GM23338 (cell line): ENCODE data around the gene SETD1B. TPM values are rescaled to one million over a fixed set of nuclear protein-coding genes. Genes with fewer than 3 reads are reported as not detected.

Source experiments
- ATAC-seq: fragments of 200-7000 bp; cut with Tn5 transposase; 3 replicates; pipeline ENCODE4 v1.9.1; 2020
- DNase-seq: peaks from one replicate; pipeline ENCODE4 v3.0.0-alpha.2; 2015; ENCODE audit warnings: low spot score
- H2AFZ ChIP-seq: fragments of 200-600 bp; sonication (generic); 2 replicates; pipeline ENCODE4 v1.8.0; 2016; ENCODE audit warnings: antibody characterized with exemption, mild to moderate bottlenecking, moderate library complexity
- H3F3A ChIP-seq: fragments of 200-600 bp; sonication (generic); replicated peaks from 2 replicates; pipeline ENCODE4 v1.8.0; 2017; ENCODE audit warnings: antibody characterized with exemption, mixed run types, low read depth
- H3K27ac ChIP-seq: fragments of 200-600 bp; sonication (generic); 2 replicates; pipeline ENCODE4 v1.6.1; 2016; ENCODE audit warnings: low read depth
- H3K27me3 ChIP-seq: fragments of 200-600 bp; sonication (generic); 2 replicates; pipeline ENCODE4 v1.8.0; 2016; ENCODE audit warnings: mild to moderate bottlenecking, mixed run types, moderate library complexity; ENCODE audit not compliant: insufficient read depth
- H3K36me3 ChIP-seq: fragments of 200-600 bp; sonication (generic); 2 replicates; pipeline ENCODE4 v1.8.0; 2016; ENCODE audit warnings: mild to moderate bottlenecking; ENCODE audit not compliant: insufficient read depth
- H3K4me1 ChIP-seq: fragments of 200-600 bp; sonication (generic); 2 replicates; pipeline ENCODE4 v1.8.0; 2016; ENCODE audit warnings: mild to moderate bottlenecking, moderate library complexity; ENCODE audit not compliant: insufficient read depth
- H3K4me2 ChIP-seq: fragments of 200-600 bp; sonication (generic); 2 replicates; pipeline ENCODE4 v1.7.1; 2017; ENCODE audit warnings: mixed run types
- H3K4me3 ChIP-seq: fragments of 200-600 bp; sonication (generic); 2 replicates; pipeline ENCODE4 v1.6.1; 2016; ENCODE audit warnings: mixed run types
- H3K79me2 ChIP-seq: fragments of 200-600 bp; sonication (generic); replicated peaks from 2 replicates; pipeline ENCODE4 v1.8.0; 2017; ENCODE audit warnings: mild to moderate bottlenecking; ENCODE audit not compliant: insufficient read depth
- H3K9me2 ChIP-seq: fragments of 200-600 bp; sonication (generic); 2 replicates; pipeline ENCODE4 v1.8.0; 2017; ENCODE audit not compliant: insufficient read depth
- H4K20me1 ChIP-seq: fragments of 200-600 bp; sonication (generic); replicated peaks from 2 replicates; pipeline ENCODE4 v1.8.0; 2017; ENCODE audit warnings: mild to moderate bottlenecking; ENCODE audit not compliant: insufficient read depth
- H3K27ac Mint-ChIP-seq: 2 replicates; pipeline ENCODE4 v1.8.0; 2020; ENCODE audit warnings: inconsistent platforms, mild to moderate bottlenecking, moderate library complexity, mixed read lengths
- H3K27me3 Mint-ChIP-seq: 3 replicates; pipeline ENCODE4 v1.8.0; 2022; ENCODE audit warnings: low read depth, mild to moderate bottlenecking, moderate library complexity, mixed read lengths, inconsistent platforms; ENCODE audit not compliant: insufficient read depth, poor library complexity
- H3K36me3 Mint-ChIP-seq: 3 replicates; pipeline ENCODE4 v1.8.0; 2021; ENCODE audit warnings: low read depth, mild to moderate bottlenecking, inconsistent platforms, moderate library complexity, mixed read lengths
- H3K4me1 Mint-ChIP-seq: 3 replicates; pipeline ENCODE4 v1.8.0; 2020; ENCODE audit warnings: mild to moderate bottlenecking, inconsistent platforms, mixed read lengths
- H3K4me3 Mint-ChIP-seq: 3 replicates; pipeline ENCODE4 v1.8.0; 2021; ENCODE audit warnings: moderate library complexity, mild to moderate bottlenecking, inconsistent platforms, mixed read lengths
- H3K9me3 Mint-ChIP-seq: 3 replicates; pipeline ENCODE4 v1.8.0; 2020; ENCODE audit warnings: moderate library complexity, mild to moderate bottlenecking, inconsistent platforms, mixed read lengths
- EZH2 ChIP-seq: fragments of 200-600 bp; sonication (generic); IDR thresholded peaks from one replicate; pipeline ENCODE4 v1.8.0; 2017; ENCODE audit warnings: antibody characterized with exemption, mild to moderate bottlenecking, low read depth; ENCODE audit not compliant: unreplicated experiment
- EZH2phosphoT487 ChIP-seq: fragments of 200-600 bp; sonication (generic); IDR thresholded peaks from one replicate; pipeline ENCODE4 v1.8.1; 2018; ENCODE audit warnings: antibody characterized with exemption; ENCODE audit not compliant: unreplicated experiment
- JUNB ChIP-seq: IDR thresholded peaks from one replicate; pipeline ENCODE4 v1.6.1; 2016; ENCODE audit warnings: antibody characterized with exemption; ENCODE audit not compliant: unreplicated experiment
- ZNF114 ChIP-seq: fragments of 250-450 bp; sonication (Bioruptor Pico); IDR thresholded peaks from 2 replicates; pipeline ENCODE4 v1.5.0; 2020; ENCODE audit warnings: mild to moderate bottlenecking, moderate library complexity
- ZNF331 ChIP-seq: fragments of 250-450 bp; sonication (Bioruptor Pico); IDR thresholded peaks from 2 replicates; pipeline ENCODE4 v1.5.0; 2020; ENCODE audit warnings: low read depth, mild to moderate bottlenecking, moderate library complexity
- polyA plus RNA-seq: library from polyadenylated mRNA; unstranded; fragments of >200 nt; fragmentation: Nextera tagmentation; extraction: Ambion mirVana; gene quantifications from 2 replicates; pipeline ENCODE4 v1.2.1, GENCODE V29; 2016
- total RNA-seq: library from RNA; depleted of rRNA; stranded (reverse); fragments of >200 nt; shearing (Covaris generic); gene quantifications from 2 replicates; pipeline ENCODE4 v1.2.3, GENCODE V29; 2014
- TF ChIP-seq, protein P1 (sequence below): fragments of 250-450 bp; sonication (Bioruptor Pico); IDR thresholded peaks from 2 replicates; pipeline ENCODE4 v1.5.0; 2020; ENCODE audit warnings: mild to moderate bottlenecking, moderate library complexity
- TF ChIP-seq, protein P2 (sequence below), 2 experiments: fragments of 200-600 bp in 1 of 2; sonication (generic) in 1 of 2; conservative IDR thresholded peaks; 2 replicates each; pipeline versions ENCODE4 v1.5.1 to v1.6.1; 2016 to 2017; ENCODE audit warnings: antibody characterized with exemption in 2 of 2, low read depth in 2 of 2, mild to moderate bottlenecking in 2 of 2, moderate library complexity in 1 of 2
- TF ChIP-seq, protein P3 (sequence below): IDR thresholded peaks from 2 replicates; pipeline ENCODE4 v1.6.1; 2016; ENCODE audit warnings: antibody characterized with exemption

Gene SETD1B
- total and polyA plus RNA-seq, 2 experiments from 2014 or later = 3.1 to 8.7 TPM

DNA sequence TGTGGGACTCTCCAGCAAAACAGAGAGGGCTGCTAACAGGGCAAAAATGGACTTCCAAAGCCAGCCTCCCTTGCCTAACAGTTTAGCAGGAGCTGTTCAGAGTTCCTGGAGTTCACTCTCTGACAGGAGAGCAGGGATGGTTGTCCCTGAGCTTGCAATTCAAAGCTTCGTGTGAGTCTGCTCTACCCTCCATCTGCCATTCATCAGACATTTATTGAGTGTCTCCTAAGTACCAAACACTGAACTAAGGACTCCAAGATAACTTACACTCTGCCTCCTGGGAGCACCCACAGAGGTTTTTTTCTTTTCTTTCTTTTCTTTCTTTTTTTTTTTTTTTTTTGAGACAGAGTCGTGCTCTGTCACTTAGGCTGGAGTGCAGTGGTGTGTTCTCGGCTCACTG is 39.0 kb upstream of the SETD1B start (continued):
- TF ChIP-seq, protein P1, sequence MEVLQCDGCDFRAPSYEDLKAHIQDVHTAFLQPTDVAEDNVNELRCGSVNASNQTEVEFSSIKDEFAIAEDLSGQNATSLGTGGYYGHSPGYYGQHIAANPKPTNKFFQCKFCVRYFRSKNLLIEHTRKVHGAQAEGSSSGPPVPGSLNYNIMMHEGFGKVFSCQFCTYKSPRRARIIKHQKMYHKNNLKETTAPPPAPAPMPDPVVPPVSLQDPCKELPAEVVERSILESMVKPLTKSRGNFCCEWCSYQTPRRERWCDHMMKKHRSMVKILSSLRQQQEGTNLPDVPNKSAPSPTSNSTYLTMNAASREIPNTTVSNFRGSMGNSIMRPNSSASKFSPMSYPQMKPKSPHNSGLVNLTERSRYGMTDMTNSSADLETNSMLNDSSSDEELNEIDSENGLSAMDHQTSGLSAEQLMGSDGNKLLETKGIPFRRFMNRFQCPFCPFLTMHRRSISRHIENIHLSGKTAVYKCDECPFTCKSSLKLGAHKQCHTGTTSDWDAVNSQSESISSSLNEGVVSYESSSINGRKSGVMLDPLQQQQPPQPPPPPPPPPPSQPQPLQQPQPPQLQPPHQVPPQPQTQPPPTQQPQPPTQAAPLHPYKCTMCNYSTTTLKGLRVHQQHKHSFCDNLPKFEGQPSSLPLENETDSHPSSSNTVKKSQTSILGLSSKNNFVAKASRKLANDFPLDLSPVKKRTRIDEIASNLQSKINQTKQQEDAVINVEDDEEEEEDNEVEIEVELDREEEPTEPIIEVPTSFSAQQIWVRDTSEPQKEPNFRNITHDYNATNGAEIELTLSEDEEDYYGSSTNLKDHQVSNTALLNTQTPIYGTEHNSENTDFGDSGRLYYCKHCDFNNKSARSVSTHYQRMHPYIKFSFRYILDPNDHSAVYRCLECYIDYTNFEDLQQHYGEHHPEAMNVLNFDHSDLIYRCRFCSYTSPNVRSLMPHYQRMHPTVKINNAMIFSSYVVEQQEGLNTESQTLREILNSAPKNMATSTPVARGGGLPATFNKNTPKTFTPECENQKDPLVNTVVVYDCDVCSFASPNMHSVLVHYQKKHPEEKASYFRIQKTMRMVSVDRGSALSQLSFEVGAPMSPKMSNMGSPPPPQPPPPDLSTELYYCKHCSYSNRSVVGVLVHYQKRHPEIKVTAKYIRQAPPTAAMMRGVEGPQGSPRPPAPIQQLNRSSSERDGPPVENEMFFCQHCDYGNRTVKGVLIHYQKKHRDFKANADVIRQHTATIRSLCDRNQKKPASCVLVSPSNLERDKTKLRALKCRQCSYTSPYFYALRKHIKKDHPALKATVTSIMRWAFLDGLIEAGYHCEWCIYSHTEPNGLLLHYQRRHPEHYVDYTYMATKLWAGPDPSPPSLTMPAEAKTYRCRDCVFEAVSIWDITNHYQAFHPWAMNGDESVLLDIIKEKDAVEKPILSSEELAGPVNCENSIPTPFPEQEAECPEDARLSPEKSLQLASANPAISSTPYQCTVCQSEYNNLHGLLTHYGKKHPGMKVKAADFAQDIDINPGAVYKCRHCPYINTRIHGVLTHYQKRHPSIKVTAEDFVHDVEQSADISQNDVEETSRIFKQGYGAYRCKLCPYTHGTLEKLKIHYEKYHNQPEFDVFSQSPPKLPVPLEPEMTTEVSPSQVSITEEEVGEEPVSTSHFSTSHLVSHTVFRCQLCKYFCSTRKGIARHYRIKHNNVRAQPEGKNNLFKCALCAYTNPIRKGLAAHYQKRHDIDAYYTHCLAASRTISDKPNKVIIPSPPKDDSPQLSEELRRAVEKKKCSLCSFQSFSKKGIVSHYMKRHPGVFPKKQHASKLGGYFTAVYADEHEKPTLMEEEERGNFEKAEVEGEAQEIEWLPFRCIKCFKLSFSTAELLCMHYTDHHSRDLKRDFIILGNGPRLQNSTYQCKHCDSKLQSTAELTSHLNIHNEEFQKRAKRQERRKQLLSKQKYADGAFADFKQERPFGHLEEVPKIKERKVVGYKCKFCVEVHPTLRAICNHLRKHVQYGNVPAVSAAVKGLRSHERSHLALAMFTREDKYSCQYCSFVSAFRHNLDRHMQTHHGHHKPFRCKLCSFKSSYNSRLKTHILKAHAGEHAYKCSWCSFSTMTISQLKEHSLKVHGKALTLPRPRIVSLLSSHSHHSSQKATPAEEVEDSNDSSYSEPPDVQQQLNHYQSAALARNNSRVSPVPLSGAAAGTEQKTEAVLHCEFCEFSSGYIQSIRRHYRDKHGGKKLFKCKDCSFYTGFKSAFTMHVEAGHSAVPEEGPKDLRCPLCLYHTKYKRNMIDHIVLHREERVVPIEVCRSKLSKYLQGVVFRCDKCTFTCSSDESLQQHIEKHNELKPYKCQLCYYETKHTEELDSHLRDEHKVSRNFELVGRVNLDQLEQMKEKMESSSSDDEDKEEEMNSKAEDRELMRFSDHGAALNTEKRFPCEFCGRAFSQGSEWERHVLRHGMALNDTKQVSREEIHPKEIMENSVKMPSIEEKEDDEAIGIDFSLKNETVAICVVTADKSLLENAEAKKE (CRISPR knock-in tag) = no peak
- TF ChIP-seq EZH2 = no peak
- TF ChIP-seq, protein P2, sequence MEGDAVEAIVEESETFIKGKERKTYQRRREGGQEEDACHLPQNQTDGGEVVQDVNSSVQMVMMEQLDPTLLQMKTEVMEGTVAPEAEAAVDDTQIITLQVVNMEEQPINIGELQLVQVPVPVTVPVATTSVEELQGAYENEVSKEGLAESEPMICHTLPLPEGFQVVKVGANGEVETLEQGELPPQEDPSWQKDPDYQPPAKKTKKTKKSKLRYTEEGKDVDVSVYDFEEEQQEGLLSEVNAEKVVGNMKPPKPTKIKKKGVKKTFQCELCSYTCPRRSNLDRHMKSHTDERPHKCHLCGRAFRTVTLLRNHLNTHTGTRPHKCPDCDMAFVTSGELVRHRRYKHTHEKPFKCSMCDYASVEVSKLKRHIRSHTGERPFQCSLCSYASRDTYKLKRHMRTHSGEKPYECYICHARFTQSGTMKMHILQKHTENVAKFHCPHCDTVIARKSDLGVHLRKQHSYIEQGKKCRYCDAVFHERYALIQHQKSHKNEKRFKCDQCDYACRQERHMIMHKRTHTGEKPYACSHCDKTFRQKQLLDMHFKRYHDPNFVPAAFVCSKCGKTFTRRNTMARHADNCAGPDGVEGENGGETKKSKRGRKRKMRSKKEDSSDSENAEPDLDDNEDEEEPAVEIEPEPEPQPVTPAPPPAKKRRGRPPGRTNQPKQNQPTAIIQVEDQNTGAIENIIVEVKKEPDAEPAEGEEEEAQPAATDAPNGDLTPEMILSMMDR (conservative IDR thresholded peaks at IDR 0.05; ENCODE audit: low read depth in 2 of 2) = no peak

DNA sequence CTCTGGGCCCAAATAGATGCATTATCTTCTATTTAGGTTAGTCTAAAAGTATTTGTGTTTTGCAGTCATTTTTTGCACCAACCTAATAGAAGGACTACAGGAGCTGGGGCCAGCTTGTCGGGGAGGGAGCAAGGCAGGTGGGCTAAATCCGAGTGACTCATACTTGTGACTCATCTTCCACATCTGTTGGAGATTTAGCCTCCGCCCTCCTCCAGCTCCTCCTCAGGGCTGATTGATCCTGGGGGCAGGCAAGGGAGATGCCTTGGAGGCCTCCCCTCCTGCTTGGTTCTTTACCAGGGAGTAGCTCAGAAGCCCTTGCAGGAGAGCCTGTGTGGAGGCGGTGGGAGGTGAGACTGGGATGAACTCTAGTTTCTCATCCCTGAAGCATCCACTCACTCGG is 38.2 kb upstream of the SETD1B start:
- Histone ChIP-seq H3K9me2 (no peaks in the 10 kb centered on the region), H3K27me3 (no peaks in the 10 kb centered on the region), H2AFZ (no peak overlapping the region), H3K27ac (no peak overlapping the region), H3K4me1 (no peaks in the 10 kb centered on the region), H4K20me1 (no peaks in the 10 kb centered on the region), H3K79me2 (no peaks in the 10 kb centered on the region), H3K4me3 (no peak overlapping the region), H3K36me3 (0 out of 2 replicates have a peak, but pooled peaks cover 3% of the 10 kb centered on the region), H3K4me2 (no peak overlapping the region), H3F3A (no peaks in the 10 kb centered on the region)
- H3K27me3 Mint-ChIP-seq = peaks cover 8% of the 10 kb centered on the region
- H3K36me3 Mint-ChIP-seq = peaks cover 7% of the 10 kb centered on the region
- ATAC-seq (no peak; the same call in 2 of the 3 replicates), DNase-seq (no peak)
- peaks cover 7% of the 10 kb centered on the region; the same call in 1 of the 3 replicates for H3K4me1 Mint-ChIP-seq
- no peak overlapping the region for H3K4me3 Mint-ChIP-seq
- no peak overlapping the region for H3K27ac Mint-ChIP-seq
- no peaks in the 10 kb centered on the region for H3K9me3 Mint-ChIP-seq
- TF ChIP-seq EZH2 (no peak), ZNF114 (no peak), ZNF331 (CRISPR knock-in tag) (no peak), JUNB (no peak), EZH2phosphoT487 (no peak)
- TF ChIP-seq, protein P3, sequence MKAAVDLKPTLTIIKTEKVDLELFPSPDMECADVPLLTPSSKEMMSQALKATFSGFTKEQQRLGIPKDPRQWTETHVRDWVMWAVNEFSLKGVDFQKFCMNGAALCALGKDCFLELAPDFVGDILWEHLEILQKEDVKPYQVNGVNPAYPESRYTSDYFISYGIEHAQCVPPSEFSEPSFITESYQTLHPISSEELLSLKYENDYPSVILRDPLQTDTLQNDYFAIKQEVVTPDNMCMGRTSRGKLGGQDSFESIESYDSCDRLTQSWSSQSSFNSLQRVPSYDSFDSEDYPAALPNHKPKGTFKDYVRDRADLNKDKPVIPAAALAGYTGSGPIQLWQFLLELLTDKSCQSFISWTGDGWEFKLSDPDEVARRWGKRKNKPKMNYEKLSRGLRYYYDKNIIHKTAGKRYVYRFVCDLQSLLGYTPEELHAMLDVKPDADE = no peak
